Esophagus muscularis mucosa (tissue), 4 donors: ENCODE results near the gene HYCC2. TPM values are rescaled to one million over a fixed set of nuclear protein-coding genes. Genes with fewer than 3 reads are reported as not detected.

Experiments used
- small RNA-seq, 3 donors: library from RNA; depleted of rRNA; stranded (forward); fragments of <200 nt; gene quantifications; one replicate each; pipeline ENCODE3, GENCODE V24; 2016
- total RNA-seq, 4 donors: library from RNA; depleted of rRNA; stranded (reverse); fragments of >200 nt; gene quantifications; one replicate each; pipeline versions ENCODE4 v1.1.0 to v1.2.1, GENCODE V29; 2016

The HYCC2 gene
- total RNA-seq, 4 donors from 2014 or later, result 9.1 to 15.4 (median 10.8) TPM

Small RNA genes within 50 kb of the gene (small RNA-seq; reads per million reads assigned to genes)
- gene RNU6-1206P, result 0 reads per million in 3 donors

Other genes with a start within 250 kb of the HYCC2 start
- gene CLK1, start 207.0 kb downstream of the HYCC2 start, total RNA-seq, result 100 to 1,000 TPM in 3 of 4 donors, 10 to 100 TPM in 1; 94.3 to 177 (median 108) TPM
- gene PPIL3, start 182.6 kb downstream of the HYCC2 start, total RNA-seq, result 10 to 100 TPM in 3 of 4 donors, 1 to 10 TPM in 1; 6.9 to 16.3 (median 13.4) TPM
- 10 to 100 TPM; 11.8 to 21.1 (median 15.5) TPM for gene NIF3L1, start 182.3 kb downstream of the HYCC2 start, total RNA-seq
- gene ORC2, start 108.0 kb downstream of the HYCC2 start, total RNA-seq, result 10 to 100 TPM in 2 of 4 donors, 1 to 10 TPM in 2; 9.4 to 15.0 (median 10.8) TPM
- gene NDUFB3, start 330 bp upstream of the HYCC2 start, total RNA-seq, result 100 to 1,000 TPM in 1 of 4 donors, 10 to 100 TPM in 3; 36.0 to 100 (median 47.6) TPM
- 100 to 1,000 TPM; 137 to 236 (median 202) TPM for gene CFLAR, start 44.5 kb upstream of the HYCC2 start, total RNA-seq
- gene CASP10, start 111.5 kb upstream of the HYCC2 start, total RNA-seq, result 1 to 10 TPM; 2.2 to 7.3 (median 4.3) TPM
- gene CASP8, start 188.9 kb upstream of the HYCC2 start, total RNA-seq, result 10 to 100 TPM in 1 of 4 donors, 1 to 10 TPM in 3; 4.9 to 17.9 (median 5.3) TPM